NCI-H2029 (cell line): Measurements from ENCODE around the gene NGB.
"Not testable (repeated sequence)": the region's sequence is repeated elsewhere in the genome, so short reads cannot be mapped to it uniquely, and the experiment has no call there.

Experiments
- DNase-seq: peaks from one replicate; lab custom pipeline; 2025; lab: John Stamatoyannopoulos, UW

NGB gene

GRCh38 chr14:77296155-77296554 is 25.1 kb upstream of the NGB start:
- no peak for DNase-seq

- DNase-seq, result no peak
Observed at GRCh38 chr14:77290705-77291104, 19.7 kb upstream of the NGB start.

GRCh38 chr14:77286576-77286975 is 15.6 kb upstream of the NGB start:
- no peak for DNase-seq

GRCh38 chr14:77284466-77284865 is 13.5 kb upstream of the NGB start:
- no peak for DNase-seq

GRCh38 chr14:77284066-77284465 is 13.1 kb upstream of the NGB start:
- no peak for DNase-seq

GRCh38 chr14:77281852-77282410 is 10.9 kb upstream of the NGB start:
- DNase-seq, result no peak

GRCh38 chr14:77280921-77281320 is 9.9 kb upstream of the NGB start:
- not testable (repeated sequence) for DNase-seq

- no peak for DNase-seq
Observed at GRCh38 chr14:77279719-77280118, 8.7 kb upstream of the NGB start.

- no peak for DNase-seq
Observed at GRCh38 chr14:77278461-77279230, 7.6 kb upstream of the NGB start.

- no peak for DNase-seq
Observed at GRCh38 chr14:77276959-77277358, 6.0 kb upstream of the NGB start.

GRCh38 chr14:77276295-77276935 is 5.4 kb upstream of the NGB start:
- no peak for DNase-seq

- DNase-seq, result no peak
Observed at GRCh38 chr14:77275601-77276017, 4.6 kb upstream of the NGB start.

GRCh38 chr14:77275041-77275580 is 4.1 kb upstream of the NGB start:
- no peak for DNase-seq

GRCh38 chr14:77273796-77274195 is 2.8 kb upstream of the NGB start:
- DNase-seq, result no peak

- DNase-seq, result no peak
Observed at GRCh38 chr14:77272261-77272660, 1.3 kb upstream of the NGB start.

- no peak for DNase-seq
Observed at GRCh38 chr14:77270361-77271112, 469 bp downstream of the NGB start.

- DNase-seq, result no peak
Observed at GRCh38 chr14:77268989-77269600, 1.9 kb downstream of the NGB start.

- no peak for DNase-seq
Observed at GRCh38 chr14:77267937-77268699, 2.9 kb downstream of the NGB start.

GRCh38 chr14:77266336-77266735 is 4.7 kb downstream of the NGB start:
- no peak for DNase-seq

- DNase-seq, result no peak
Observed at GRCh38 chr14:77265561-77266335, 5.3 kb downstream of the NGB start.

GRCh38 chr14:77265187-77265515 is 5.9 kb downstream of the NGB start:
- no peak for DNase-seq
